NT2/D1 (cell line): ENCODE results near the gene D2HGDH.

Experiments used
- DNase-seq: peaks from one replicate; pipeline ENCODE4 v3.0.0-alpha.2; 2011; ENCODE audit warnings: low read depth, low spot score
- H3K27me3 ChIP-seq: 2 replicates; pipeline ENCODE4 v1.6.0; 2011; ENCODE audit warnings: mild to moderate bottlenecking; ENCODE audit not compliant: insufficient read length, insufficient read depth
- H3K36me3 ChIP-seq: 2 replicates; pipeline ENCODE4 v1.6.1; 2011; ENCODE audit warnings: mild to moderate bottlenecking, low read length, mixed read lengths; ENCODE audit not compliant: insufficient read depth, insufficient read length
- H3K4me1 ChIP-seq: 2 replicates; pipeline ENCODE4 v1.5.1; 2011; ENCODE audit not compliant: insufficient read depth, insufficient read length
- H3K4me3 ChIP-seq: 2 replicates; pipeline ENCODE4 v1.5.1; 2011; ENCODE audit warnings: low read depth; ENCODE audit not compliant: insufficient read length
- H3K9ac ChIP-seq: 2 replicates; pipeline ENCODE4 v1.6.0; 2011; ENCODE audit warnings: low read depth; ENCODE audit not compliant: insufficient read length
- H3K9me3 ChIP-seq: 2 replicates; pipeline ENCODE4 v1.5.1; 2011; ENCODE audit warnings: mild to moderate bottlenecking, low read length; ENCODE audit not compliant: insufficient read depth
- SUZ12 ChIP-seq: IDR thresholded peaks from 2 replicates; pipeline ENCODE4 v1.6.1; 2011; ENCODE audit not compliant: insufficient read length, insufficient read depth; ENCODE audit errors: extremely low read depth
- YY1 ChIP-seq: IDR thresholded peaks from 2 replicates; pipeline ENCODE4 v1.6.1; 2011; ENCODE audit not compliant: insufficient read length, insufficient read depth
- ZNF274 ChIP-seq: IDR thresholded peaks from 2 replicates; pipeline ENCODE4 v1.6.1; 2011; ENCODE audit warnings: mild to moderate bottlenecking, low read depth, low read length

D2HGDH gene

GRCh38 chr2:241744028-241744754, 9.8 kb downstream of the D2HGDH start:
- H3K9ac ChIP-seq, result no peak overlapping the region
- H3K4me1 ChIP-seq, result peaks cover 3% of the 10 kb centered on the region
- H3K4me3 ChIP-seq, result no peak overlapping the region
- TF ChIP-seq SUZ12 (no peak), YY1 (no peak), ZNF274 (no peak)
- DNase-seq, result no peak
- no peaks in the 10 kb centered on the region for H3K9me3 ChIP-seq
- no peaks in the 10 kb centered on the region for H3K27me3 ChIP-seq
- H3K36me3 ChIP-seq, result peaks cover 38% of the 10 kb centered on the region

GRCh38 chr2:241745276-241745675, 10.8 kb downstream of the D2HGDH start:
- Histone ChIP-seq H3K9ac (no peak overlapping the region), H3K4me3 (no peak overlapping the region), H3K4me1 (peaks cover 3% of the 10 kb centered on the region), H3K36me3 (peaks cover 44% of the 10 kb centered on the region), H3K27me3 (no peaks in the 10 kb centered on the region), H3K9me3 (no peaks in the 10 kb centered on the region)
- DNase-seq, result no peak
- TF ChIP-seq ZNF274, result no peak
- no peak for TF ChIP-seq SUZ12
- no peak for TF ChIP-seq YY1

- no peak for DNase-seq
- Histone ChIP-seq H3K9me3 (no peaks in the 10 kb centered on the region), H3K36me3 (peaks cover 43% of the 10 kb centered on the region), H3K4me1 (peaks cover 3% of the 10 kb centered on the region), H3K27me3 (no peaks in the 10 kb centered on the region), H3K9ac (no peak overlapping the region), H3K4me3 (no peak overlapping the region)
- no peak for TF ChIP-seq SUZ12
- TF ChIP-seq YY1, result no peak
- no peak for TF ChIP-seq ZNF274
These were observed 11.7 kb downstream of the D2HGDH start for GRCh38 chr2:241746084-241746483.

- TF ChIP-seq ZNF274, result no peak
- no peak for TF ChIP-seq SUZ12
- no peak for TF ChIP-seq YY1
- H3K27me3 ChIP-seq, result no peaks in the 10 kb centered on the region
- DNase-seq, result no peak
- no peaks in the 10 kb centered on the region for H3K4me1 ChIP-seq
- H3K9me3 ChIP-seq, result no peaks in the 10 kb centered on the region
- H3K4me3 ChIP-seq, result no peak overlapping the region
- H3K36me3 ChIP-seq, result peaks cover 55% of the 10 kb centered on the region
- no peak overlapping the region for H3K9ac ChIP-seq
These were observed 14.2 kb downstream of the D2HGDH start for GRCh38 chr2:241748468-241749256.

GRCh38 chr2:241750076-241750840, 15.8 kb downstream of the D2HGDH start:
- no peak for DNase-seq
- H3K9ac ChIP-seq, result no peak overlapping the region
- H3K27me3 ChIP-seq, result no peaks in the 10 kb centered on the region

GRCh38 chr2:241751152-241751551, 16.7 kb downstream of the D2HGDH start:
- Histone ChIP-seq H3K9ac (no peak overlapping the region), H3K36me3 (peaks cover 58% of the 10 kb centered on the region), H3K27me3 (no peaks in the 10 kb centered on the region), H3K4me3 (no peak overlapping the region), H3K9me3 (no peaks in the 10 kb centered on the region), H3K4me1 (no peaks in the 10 kb centered on the region)
- TF ChIP-seq YY1 (no peak), ZNF274 (no peak), SUZ12 (no peak)
- DNase-seq, result no peak

More at GRCh38 chr2:241750076-241750840, 15.8 kb downstream of the D2HGDH start:
- no peaks in the 10 kb centered on the region for H3K4me1 ChIP-seq
- peaks cover 51% of the 10 kb centered on the region for H3K36me3 ChIP-seq
- H3K9me3 ChIP-seq, result no peaks in the 10 kb centered on the region
- TF ChIP-seq ZNF274, result no peak
- no peak for TF ChIP-seq YY1
- no peak for TF ChIP-seq SUZ12
- no peak overlapping the region for H3K4me3 ChIP-seq

GRCh38 chr2:241751776-241752175, 17.3 kb downstream of the D2HGDH start:
- no peak overlapping the region for H3K9ac ChIP-seq
- TF ChIP-seq YY1 (no peak), SUZ12 (no peak)
- peaks cover 60% of the 10 kb centered on the region for H3K36me3 ChIP-seq
- DNase-seq, result no peak
- H3K4me3 ChIP-seq, result no peak overlapping the region
- no peaks in the 10 kb centered on the region for H3K27me3 ChIP-seq
- no peaks in the 10 kb centered on the region for H3K4me1 ChIP-seq
- H3K9me3 ChIP-seq, result no peaks in the 10 kb centered on the region
